GM12878 (cell line): ENCODE data around the gene IGF2R. TPM values are rescaled to one million over a fixed set of nuclear protein-coding genes. Genes with fewer than 3 reads are reported as not detected.
A peak's percentile ranks its signal among the peaks of the same experiment; 100 is the strongest.

ENCODE experiments used
- ATAC-seq: fragments of 200-7000 bp; cut with Tn5 transposase; 3 replicates; pipeline ENCODE4 v1.9.1; 2020; ENCODE audit warnings: mild to moderate bottlenecking, moderate library complexity
- BruUV-seq: library from RNA; stranded (reverse); fragments of 400-500 nt; replicated peaks from 2 replicates; lab custom pipeline; 2021; lab: Mats Ljungman, UMichigan
- CTCF ChIA-PET: fragments of 300-600 bp; sonication (Branson Sonifier 250); formaldehyde crosslinking; extraction: SDS; loops from one replicate; lab custom pipeline; 2021; ENCODE audit warnings: inconsistent platforms; lab: Yijun Ruan, JAX
- POLR2A ChIA-PET: fragments of 350-600 bp; formaldehyde crosslinking; extraction: SDS; loops from one replicate; lab custom pipeline; 2021; ENCODE audit warnings: inconsistent platforms; lab: Charles Lee
- RAD21 ChIA-PET: fragments of 300-600 bp; sonication (Branson Sonifier 250); formaldehyde crosslinking; loops from one replicate; lab custom pipeline; 2023; ENCODE audit warnings: antibody characterized with exemption; ENCODE audit not compliant: unreplicated experiment; lab: Charles Lee
- SMC1A ChIA-PET: fragments of 300-600 bp; sonication (Branson Sonifier 250); formaldehyde crosslinking; loops from one replicate; lab custom pipeline; 2023; ENCODE audit not compliant: unreplicated experiment, uncharacterized antibody; lab: Charles Lee
- DNase-seq: peaks from one replicate; pipeline ENCODE4 v3.0.0-alpha.2; 2011; ENCODE audit warnings: low read depth, low spot score
- FAIRE-seq: peaks from 3 replicates; lab custom pipeline; 2011; peaks lifted over from hg19 to GRCh38; lab: Jason Lieb, UNC
- H2AFZ ChIP-seq: 2 replicates; pipeline ENCODE4 v1.6.0; 2011; ENCODE audit warnings: low read depth, low read length, control low read depth; ENCODE audit not compliant: control insufficient read depth
- H3K27ac ChIP-seq: 2 replicates; pipeline ENCODE4 v1.5.1; 2011; ENCODE audit warnings: control low read depth; ENCODE audit not compliant: control insufficient read depth, insufficient read depth
- H3K27me3 ChIP-seq, 2 experiments: replicated peaks in 1 of 2; 2 replicates each; pipeline versions ENCODE4 v1.6.0 to v1.6.1; 2011; ENCODE audit warnings: low read length in 1 of 2; ENCODE audit not compliant: control insufficient read depth in 2 of 2, insufficient read depth in 2 of 2
- H3K36me3 ChIP-seq, 2 experiments: 2 replicates each; pipeline ENCODE4 v1.5.1; 2011; ENCODE audit warnings: low read length in 1 of 2; ENCODE audit not compliant: control insufficient read depth in 2 of 2, insufficient read depth in 2 of 2
- H3K4me1 ChIP-seq: 2 replicates; pipeline ENCODE4 v1.6.1; 2011; ENCODE audit warnings: mild to moderate bottlenecking, low read length, moderate library complexity, mixed read lengths; ENCODE audit not compliant: control insufficient read depth, insufficient read depth
- H3K4me2 ChIP-seq: 2 replicates; pipeline ENCODE4 v1.6.0; 2011; ENCODE audit warnings: control low read depth; ENCODE audit not compliant: control insufficient read depth, insufficient read depth
- H3K4me3 ChIP-seq: fragments of 200-600 bp; sonication (generic); 2 replicates; pipeline ENCODE4 v1.5.1; 2016
- H3K79me2 ChIP-seq: 2 replicates; pipeline ENCODE4 v1.6.0; 2011; ENCODE audit warnings: low read length; ENCODE audit not compliant: control insufficient read depth, insufficient read depth
- H3K9ac ChIP-seq: 2 replicates; pipeline ENCODE4 v1.8.0; 2011; ENCODE audit warnings: low read length, control low read depth, mixed read lengths; ENCODE audit not compliant: control insufficient read depth, insufficient read depth
- H3K9me3 ChIP-seq: replicated peaks from 3 replicates; pipeline ENCODE4 v1.5.1; 2011; ENCODE audit warnings: mild to moderate bottlenecking, low read length; ENCODE audit not compliant: control insufficient read depth, insufficient read depth
- H4K20me1 ChIP-seq: 2 replicates; pipeline ENCODE4 v1.6.0; 2011; ENCODE audit not compliant: control insufficient read depth, insufficient read depth
- ATF3 ChIP-seq: IDR thresholded peaks from 2 replicates; pipeline ENCODE4 v1.6.1; 2011; ENCODE audit warnings: low read depth, mild to moderate bottlenecking, low read length, moderate library complexity, borderline replicate concordance; ENCODE audit errors: extremely low read depth
- BCLAF1 ChIP-seq: fragments of 450-650 bp; IDR thresholded peaks from 2 replicates; pipeline ENCODE4 v1.6.1; 2017; ENCODE audit warnings: antibody characterized with exemption, mild to moderate bottlenecking, moderate library complexity
- BRCA1 ChIP-seq: IDR thresholded peaks from 2 replicates; pipeline ENCODE4 v1.6.1; 2011; ENCODE audit warnings: low read depth, low read length, improper control_type of control experiment
- CEBPB ChIP-seq, 2 experiments: fragments of 150-350 bp in 1 of 2; IDR thresholded peaks; 2 replicates each; pipeline ENCODE4 v1.6.1; 2012 to 2014; ENCODE audit warnings: low read depth in 2 of 2, low read length in 2 of 2, borderline replicate concordance in 1 of 2, inconsistent platforms in 1 of 2
- CUX1 ChIP-seq: IDR thresholded peaks from 2 replicates; pipeline ENCODE4 v1.6.1; 2012; ENCODE audit warnings: improper control_type of control experiment, low read depth, low read length; ENCODE audit not compliant: insufficient replicate concordance
- IKZF1 ChIP-seq: fragments of 450-650 bp; conservative IDR thresholded peaks from 2 replicates; pipeline ENCODE4 v1.6.1; 2017; ENCODE audit warnings: antibody characterized with exemption, mild to moderate bottlenecking
- IKZF2 ChIP-seq, 2 experiments: fragments of 450-650 bp; IDR thresholded peaks; 2 replicates each; pipeline ENCODE4 v1.6.1; 2017; ENCODE audit warnings: mild to moderate bottlenecking in 2 of 2, moderate library complexity in 2 of 2
- LARP7 ChIP-seq: fragments of 450-650 bp; IDR thresholded peaks from 2 replicates; pipeline ENCODE4 v1.6.1; 2017; ENCODE audit warnings: mild to moderate bottlenecking
- MXI1 ChIP-seq: fragments of 150-350 bp; IDR thresholded peaks from 2 replicates; pipeline ENCODE4 v1.6.1; 2011; ENCODE audit warnings: low read depth, mild to moderate bottlenecking, inconsistent platforms, low read length, improper control_type of control experiment
- PAX8 ChIP-seq: fragments of 450-650 bp; IDR thresholded peaks from 2 replicates; pipeline ENCODE4 v1.6.1; 2017; ENCODE audit warnings: mild to moderate bottlenecking, moderate library complexity
- RFX5 ChIP-seq: IDR thresholded peaks from 2 replicates; pipeline ENCODE4 v1.6.1; 2011; ENCODE audit warnings: low read depth, low read length, improper control_type of control experiment
- SPI1 ChIP-seq: IDR thresholded peaks from 2 replicates; pipeline ENCODE4 v1.6.1; 2011; ENCODE audit warnings: low read depth, mild to moderate bottlenecking, low read length, moderate library complexity, borderline replicate concordance; ENCODE audit not compliant: insufficient read depth
- SREBF1 ChIP-seq: IDR thresholded peaks from 2 replicates; pipeline ENCODE4 v1.6.1; 2012; ENCODE audit warnings: mild to moderate bottlenecking, low read length
- SREBF2 ChIP-seq: IDR thresholded peaks from 2 replicates; pipeline ENCODE4 v1.6.1; 2012; ENCODE audit warnings: mild to moderate bottlenecking, low read length
- ZBED1 ChIP-seq: IDR thresholded peaks from 2 replicates; pipeline ENCODE4 v1.6.1; 2016; ENCODE audit warnings: borderline replicate concordance
- ZNF622 ChIP-seq: fragments of 450-650 bp; IDR thresholded peaks from 2 replicates; pipeline ENCODE4 v1.6.1; 2017; ENCODE audit warnings: mild to moderate bottlenecking, inconsistent platforms
- WGBS: methylation state at CpG from one replicate; pipeline ENCODE4 v1.1.6; 2016; ENCODE audit warnings: low lambda C conversion rate; ENCODE audit not compliant: insufficient replicate concordance, insufficient coverage; ENCODE audit errors: missing lambda C conversion rate; 5-methylcytosine and 5-hydroxymethylcytosine counted together
- in situ Hi-C: fragments of 300-500 bp; cut with MboI; formaldehyde crosslinking; loops from 9 replicates; pipeline ENCODE4 v1.14.3; 2018; ENCODE audit warnings: mixed read lengths
- intact Hi-C: fragments of 100-400 bp; cut with micrococcal nuclease; formaldehyde crosslinking; loops from one replicate; pipeline ENCODE4 v1.14.2; 2022; ENCODE audit not compliant: unreplicated experiment
- polyA plus RNA-seq, 11 experiments: library from polyadenylated mRNA; depleted of rRNA in 4 of 11; unstranded in 6 of 11; stranded (reverse) in 5 of 11; fragments of >200 nt; fragmentation: Nextera tagmentation in 4 of 11; fragmentation: Illumina TruSeq in 1 of 11; extraction: Ambion mirVana in 4 of 11; extraction: Trizol in 1 of 11; gene quantifications; 1 replicate in 1 of 11; 2 replicates in 10 of 11; pipeline versions ENCODE4 v1.2.1 to v1.2.3, GENCODE V29; 2011 to 2016; ENCODE audit warnings: inconsistent platforms in 2 of 11, missing spikeins in 2 of 11, low read depth in 1 of 11
- total RNA-seq, 4 experiments: library from RNA; depleted of rRNA in 3 of 4; stranded (reverse); fragments of >200 nt in 3 of 4; fragmentation: Illumina TruSeq in 1 of 4; extraction: Trizol in 1 of 4; gene quantifications; 2 replicates each; pipeline versions ENCODE4 v1.2.1 to v1.2.3, GENCODE V29; 2013 to 2021

IGF2R gene
- total and polyA plus RNA-seq, 10 of the 15 experiments (the other 5 are each of a cell fraction or from before 2014, with no cell fraction given): 1.00 to 40.1 (median 16.8) TPM

GRCh38 chr6:160044687-160045086 lies 75.8 kb downstream of the IGF2R start:
- no peak for FAIRE-seq
- TF ChIP-seq MXI1 (no peak), SREBF2 (no peak), PAX8 (no peak), IKZF1 (no peak), BRCA1 (no peak), IKZF2 (IDR thresholded peaks at IDR 0.05) (no peak), ATF3 (no peak), ZBED1 (no peak), BCLAF1 (no peak), SPI1 (no peak), RFX5 (no peak), CUX1 (no peak), LARP7 (no peak), ZNF622 (no peak), CEBPB (IDR thresholded peaks at IDR 0.05; ENCODE audit: borderline replicate concordance in 1 of 2, low read depth in 2 of 2, low read length in 2 of 2) (no peak), SREBF1 (no peak)

More at GRCh38 chr6:160044687-160045086, 75.8 kb downstream of the IGF2R start:
- SMC1A ChIA-PET: no interaction called here
- Histone ChIP-seq H3K9me3 (no peaks in the 10 kb centered on the region), H4K20me1 (no peaks in the 10 kb centered on the region), H3K27ac (no peak overlapping the region), H2AFZ (no peak overlapping the region), H3K4me1 (no peaks in the 10 kb centered on the region), H3K27me3 (no peaks in the 10 kb centered on the region), H3K36me3 (peaks cover 25 to 68% of the 10 kb centered on the region in 2 experiments), H3K9ac (no peak overlapping the region), H3K4me3 (no peak overlapping the region), H3K79me2 (no peaks in the 10 kb centered on the region), H3K4me2 (no peak overlapping the region)
- RAD21 ChIA-PET: no interaction called here
- BruUV-seq: TSS peak; percentile 12
- DNase-seq (no peak), ATAC-seq (no peak)
- WGBS: 100% methylated on average over 5 of the region's 5 CpGs
- CTCF ChIA-PET: no interaction called here
- POLR2A ChIA-PET: no interaction called here
- in situ Hi-C loops: no loop called here
- intact Hi-C loops: no loop called here
